ENCODE results near the gene CRACR2B.

CRACR2B gene

GRCh38 chr11:839875-840617, 12.3 kb downstream of the CRACR2B start:
- DNase-seq (ENCODE audit: low spot score) = no peak

- DNase-seq (ENCODE audit: low spot score) = no peak
Observed at GRCh38 chr11:841981-842369, 14.3 kb downstream of the CRACR2B start.

GRCh38 chr11:842370-843002, 14.8 kb downstream of the CRACR2B start, which contains the start of the genes POLR2L and TSPAN4:
Gene POLR2L, minus strand, starts transcription at chr11:842529. Its CDS starts 21 bp downstream, at chr11:842508.
Gene TSPAN4, plus strand, starts transcription at chr11:842852. Its CDS starts 7,453 bp downstream, at chr11:850305.
- peak; percentile 96 for DNase-seq (ENCODE audit: low spot score)

GRCh38 chr11:843086-843734, 15.5 kb downstream of the CRACR2B start:
- DNase-seq (ENCODE audit: low spot score) = no peak

GRCh38 chr11:843818-844692, 16.3 kb downstream of the CRACR2B start:
- DNase-seq (ENCODE audit: low spot score) = peak; percentile 85

GRCh38 chr11:844693-845644, 17.2 kb downstream of the CRACR2B start:
- DNase-seq (ENCODE audit: low spot score) = peak; percentile 84

GRCh38 chr11:845872-846495, 18.3 kb downstream of the CRACR2B start:
- DNase-seq (ENCODE audit: low spot score) = no peak

GRCh38 chr11:846496-847098, 18.9 kb downstream of the CRACR2B start:
- no peak for DNase-seq (ENCODE audit: low spot score)

GRCh38 chr11:847876-848275, 20.2 kb downstream of the CRACR2B start:
- DNase-seq (ENCODE audit: low spot score) = no peak

- peak; percentile 74 for DNase-seq (ENCODE audit: low spot score)
Observed at GRCh38 chr11:848380-848931, 20.7 kb downstream of the CRACR2B start.

- DNase-seq (ENCODE audit: low spot score) = peak; percentile 89
Observed at GRCh38 chr11:849104-849824, 21.5 kb downstream of the CRACR2B start.

GRCh38 chr11:849951-850774, 22.4 kb downstream of the CRACR2B start:
- DNase-seq (ENCODE audit: low spot score) = peak; percentile 67

GRCh38 chr11:850775-851763, 23.4 kb downstream of the CRACR2B start:
- DNase-seq (ENCODE audit: low spot score) = peak; percentile 67

- DNase-seq (ENCODE audit: low spot score) = no peak
Observed at GRCh38 chr11:852762-853161, 25.0 kb downstream of the CRACR2B start.

- no peak for DNase-seq (ENCODE audit: low spot score)
Observed at GRCh38 chr11:853682-854448, 26.1 kb downstream of the CRACR2B start.
